Measurements from ENCODE around the gene PCNX3.

PCNX3 gene

GRCh38 chr11:65615229-65615949, at the start of gene PCNX3:
Gene PCNX3, plus strand, starts transcription at chr11:65615776. Its CDS starts 536 bp downstream, at chr11:65616312.
- Histone ChIP-seq H3K9ac (ENCODE audit: low read length) (peak within 1 kb of the TSS; percentile 50), H3K27ac (ENCODE audit: low read depth, low read length) (peak within 1 kb of the TSS; percentile 96), H3K36me3 (ENCODE audit: insufficient read depth, low read length) (peaks cover 47% of the 10 kb centered on the region), H3K4me1 (ENCODE audit: insufficient read depth, low read length) (peaks cover 32% of the 10 kb centered on the region), H3K9me3 (ENCODE audit: low read length) (no peaks in the 10 kb centered on the region), H3K4me3 (ENCODE audit: low read depth in 1 of 2, low read length in 2 of 2) (peak within 1 kb of the TSS; percentile 72 to 97), H3K27me3 (ENCODE audit: control insufficient read depth in 1 of 2, insufficient read depth in 2 of 2, low read length in 2 of 2) (no peaks in the 10 kb centered on the region)

GRCh38 chr11:65569164-65569972, 46.2 kb upstream of the PCNX3 start:
- H3K9ac ChIP-seq (ENCODE audit: low read length), result peak overlapping the region; percentile 91
- H3K27me3 ChIP-seq (ENCODE audit: control insufficient read depth in 1 of 2, insufficient read depth in 2 of 2, low read length in 2 of 2), result no peaks in the 10 kb centered on the region
- peak overlapping the region; percentile 95 for H3K27ac ChIP-seq (ENCODE audit: low read depth, low read length)
- peaks cover 48% of the 10 kb centered on the region for H3K4me1 ChIP-seq (ENCODE audit: insufficient read depth, low read length)
- peaks cover 5% of the 10 kb centered on the region for H3K36me3 ChIP-seq (ENCODE audit: insufficient read depth, low read length)
- H3K9me3 ChIP-seq (ENCODE audit: low read length), result no peaks in the 10 kb centered on the region
- H3K4me3 ChIP-seq (ENCODE audit: low read depth in 1 of 2, low read length in 2 of 2), result peak overlapping the region; percentile 43 to 88

GRCh38 chr11:65569973-65570918, 45.3 kb upstream of the PCNX3 start, which contains the start of gene ZNRD2:
Gene ZNRD2, plus strand, starts transcription at chr11:65570477. Its CDS starts 15 bp downstream, at chr11:65570492.
- H3K4me1 ChIP-seq (ENCODE audit: insufficient read depth, low read length), result peaks cover 54% of the 10 kb centered on the region
- H3K27ac ChIP-seq (ENCODE audit: low read depth, low read length), result peak within 1 kb of the TSS; percentile 95

GRCh38 chr11:65571420-65571819, 44.2 kb upstream of the PCNX3 start:
- H3K4me1 ChIP-seq (ENCODE audit: insufficient read depth, low read length), result peaks cover 57% of the 10 kb centered on the region

More at GRCh38 chr11:65569973-65570918, 45.3 kb upstream of the PCNX3 start, which contains the start of gene ZNRD2:
- Histone ChIP-seq H3K36me3 (ENCODE audit: insufficient read depth, low read length) (peaks cover 5% of the 10 kb centered on the region), H3K9ac (ENCODE audit: low read length) (peak within 1 kb of the TSS; percentile 91), H3K4me3 (ENCODE audit: low read depth in 1 of 2, low read length in 2 of 2) (peak within 1 kb of the TSS; percentile 77 to 88), H3K9me3 (ENCODE audit: low read length) (no peaks in the 10 kb centered on the region), H3K27me3 (ENCODE audit: control insufficient read depth in 1 of 2, insufficient read depth in 2 of 2, low read length in 2 of 2) (no peaks in the 10 kb centered on the region)

GRCh38 chr11:65571940-65572339, 43.6 kb upstream of the PCNX3 start:
- Histone ChIP-seq H3K9me3 (ENCODE audit: low read length) (no peaks in the 10 kb centered on the region), H3K4me3 (ENCODE audit: low read depth in 1 of 2, low read length in 2 of 2) (peak overlapping the region; percentile 18 to 88), H3K4me1 (ENCODE audit: insufficient read depth, low read length) (peaks cover 54% of the 10 kb centered on the region), H3K9ac (ENCODE audit: low read length) (peak overlapping the region; percentile 5), H3K36me3 (ENCODE audit: insufficient read depth, low read length) (peaks cover 5% of the 10 kb centered on the region), H3K27ac (ENCODE audit: low read depth, low read length) (peak overlapping the region; percentile 95), H3K27me3 (ENCODE audit: control insufficient read depth in 1 of 2, insufficient read depth in 2 of 2, low read length in 2 of 2) (no peaks in the 10 kb centered on the region)

More at GRCh38 chr11:65571420-65571819, 44.2 kb upstream of the PCNX3 start:
- Histone ChIP-seq H3K9me3 (ENCODE audit: low read length) (no peaks in the 10 kb centered on the region), H3K9ac (ENCODE audit: low read length) (peak overlapping the region; percentile 5), H3K27ac (ENCODE audit: low read depth, low read length) (peak overlapping the region; percentile 95), H3K36me3 (ENCODE audit: insufficient read depth, low read length) (peaks cover 5% of the 10 kb centered on the region), H3K4me3 (ENCODE audit: low read depth in 1 of 2, low read length in 2 of 2) (peak overlapping the region in 1 of 2 donors; percentile 88), H3K27me3 (ENCODE audit: control insufficient read depth in 1 of 2, insufficient read depth in 2 of 2, low read length in 2 of 2) (no peaks in the 10 kb centered on the region)

- Histone ChIP-seq H3K4me3 (ENCODE audit: low read depth in 1 of 2, low read length in 2 of 2) (peak within 1 kb of the TSS; percentile 66 to 88), H3K27ac (ENCODE audit: low read depth, low read length) (peak within 1 kb of the TSS; percentile 95), H3K27me3 (ENCODE audit: control insufficient read depth in 1 of 2, insufficient read depth in 2 of 2, low read length in 2 of 2) (no peaks in the 10 kb centered on the region), H3K4me1 (ENCODE audit: insufficient read depth, low read length) (peaks cover 55% of the 10 kb centered on the region), H3K9ac (ENCODE audit: low read length) (peak within 1 kb of the TSS; percentile 6), H3K9me3 (ENCODE audit: low read length) (no peaks in the 10 kb centered on the region), H3K36me3 (ENCODE audit: insufficient read depth, low read length) (peaks cover 5% of the 10 kb centered on the region)
Observed at GRCh38 chr11:65572356-65573051, 43.1 kb upstream of the PCNX3 start, which contains the start of gene FAM89B. Gene FAM89B, plus strand, starts transcription at chr11:65572538. Its CDS starts 132 bp downstream, at chr11:65572670.

GRCh38 chr11:65573391-65574079, 42.0 kb upstream of the PCNX3 start:
- Histone ChIP-seq H3K27ac (ENCODE audit: low read depth, low read length) (peak overlapping the region; percentile 87), H3K9ac (ENCODE audit: low read length) (peak overlapping the region; percentile 6), H3K9me3 (ENCODE audit: low read length) (no peaks in the 10 kb centered on the region), H3K36me3 (ENCODE audit: insufficient read depth, low read length) (peaks cover 6% of the 10 kb centered on the region), H3K4me3 (ENCODE audit: low read depth in 1 of 2, low read length in 2 of 2) (peak overlapping the region; percentile 52 to 66), H3K27me3 (ENCODE audit: control insufficient read depth in 1 of 2, insufficient read depth in 2 of 2, low read length in 2 of 2) (no peaks in the 10 kb centered on the region), H3K4me1 (ENCODE audit: insufficient read depth, low read length) (peaks cover 55% of the 10 kb centered on the region)

GRCh38 chr11:65574109-65574810, 41.3 kb upstream of the PCNX3 start:
- Histone ChIP-seq H3K4me3 (ENCODE audit: low read depth in 1 of 2, low read length in 2 of 2) (peak overlapping the region; percentile 64 to 66), H3K9me3 (ENCODE audit: low read length) (no peaks in the 10 kb centered on the region)

GRCh38 chr11:65574811-65575567, 40.6 kb upstream of the PCNX3 start:
- Histone ChIP-seq H3K4me1 (ENCODE audit: insufficient read depth, low read length) (peaks cover 49% of the 10 kb centered on the region), H3K4me3 (ENCODE audit: low read depth in 1 of 2, low read length in 2 of 2) (peak overlapping the region; percentile 58 to 64), H3K9ac (ENCODE audit: low read length) (peak overlapping the region; percentile 34), H3K9me3 (ENCODE audit: low read length) (no peaks in the 10 kb centered on the region), H3K27ac (ENCODE audit: low read depth, low read length) (peak overlapping the region; percentile 96), H3K27me3 (ENCODE audit: control insufficient read depth in 1 of 2, insufficient read depth in 2 of 2, low read length in 2 of 2) (no peaks in the 10 kb centered on the region), H3K36me3 (ENCODE audit: insufficient read depth, low read length) (peaks cover 19% of the 10 kb centered on the region)

More at GRCh38 chr11:65574109-65574810, 41.3 kb upstream of the PCNX3 start:
- H3K27ac ChIP-seq (ENCODE audit: low read depth, low read length), result peak overlapping the region; percentile 96
- H3K36me3 ChIP-seq (ENCODE audit: insufficient read depth, low read length), result peaks cover 12% of the 10 kb centered on the region
- H3K4me1 ChIP-seq (ENCODE audit: insufficient read depth, low read length), result peaks cover 52% of the 10 kb centered on the region
- H3K27me3 ChIP-seq (ENCODE audit: control insufficient read depth in 1 of 2, insufficient read depth in 2 of 2, low read length in 2 of 2), result no peaks in the 10 kb centered on the region
- H3K9ac ChIP-seq (ENCODE audit: low read length), result peak overlapping the region; percentile 34

All from muscle layer of colon (tissue), 2 donors.